ENCODE data around the gene POC1A.

Gene POC1A

DNA sequence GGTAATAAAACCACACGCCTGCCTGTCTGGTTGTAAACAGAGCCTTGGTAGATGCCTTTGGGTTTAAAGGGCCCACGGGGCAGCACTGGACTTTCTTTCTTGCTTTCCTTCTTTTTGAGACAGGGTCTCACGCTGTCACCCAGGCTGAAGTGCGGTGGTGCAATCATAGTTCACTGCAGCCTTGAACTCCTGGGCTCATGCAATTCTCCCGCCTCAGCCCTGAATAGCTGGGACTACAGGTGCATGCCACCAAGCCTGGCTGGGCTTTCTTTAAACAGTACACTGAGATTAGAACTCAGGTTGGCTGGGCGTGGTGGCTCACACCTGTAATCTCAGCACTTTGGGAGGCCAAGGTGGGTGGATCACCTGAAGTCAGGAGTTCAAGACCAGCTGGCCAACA is 42.2 kb downstream of the POC1A start:
- POLR2A ChIA-PET: no interaction called here
- DNase-seq (ENCODE audit: extremely low spot score): no peak
- TF ChIP-seq BHLHE40 (IDR thresholded peaks at IDR 0.05; ENCODE audit: borderline replicate concordance): no peak
- TF ChIP-seq FOXM1 (IDR thresholded peaks at IDR 0.05; ENCODE audit: borderline replicate concordance): no peak
- TF ChIP-seq FOXA1 (IDR thresholded peaks at IDR 0.05): no peak
- no peak for TF ChIP-seq ZNF384 (IDR thresholded peaks at IDR 0.05)
- no peak for TF ChIP-seq ELF4 (IDR thresholded peaks at IDR 0.05)
- no peak for TF ChIP-seq FOXK2 (IDR thresholded peaks at IDR 0.05)
- TF ChIP-seq CTBP1 (IDR thresholded peaks at IDR 0.05; ENCODE audit: borderline replicate concordance): no peak
- no peak for TF ChIP-seq SUZ12 (IDR thresholded peaks at IDR 0.05)
- no peak for TF ChIP-seq HDGF (IDR thresholded peaks at IDR 0.05; ENCODE audit: borderline replicate concordance)
- no peak for TF ChIP-seq LEF1 (IDR thresholded peaks at IDR 0.05; ENCODE audit: borderline replicate concordance)
- TF ChIP-seq NFRKB (IDR thresholded peaks at IDR 0.05): no peak
- no peak for TF ChIP-seq L3MBTL2 (conservative IDR thresholded peaks at IDR 0.05)
- TF ChIP-seq ARNT (IDR thresholded peaks at IDR 0.05): no peak
- TF ChIP-seq TARDBP (IDR thresholded peaks at IDR 0.05): no peak
- no peak for TF ChIP-seq SP1 (IDR thresholded peaks at IDR 0.05)
- TF ChIP-seq PKNOX1 (IDR thresholded peaks at IDR 0.05): no peak
- CTCF ChIA-PET: interaction anchor here (0.6 to 0.9 kb wide), 2 partner anchors 59 to 111 kb away, joined by 3 read pairs; no protein-coding TSS in a partner anchor

- TF ChIP-seq TARDBP (IDR thresholded peaks at IDR 0.05) (no peak), PKNOX1 (IDR thresholded peaks at IDR 0.05) (no peak), ELF4 (IDR thresholded peaks at IDR 0.05) (no peak), LEF1 (IDR thresholded peaks at IDR 0.05; ENCODE audit: borderline replicate concordance) (no peak), ZNF384 (IDR thresholded peaks at IDR 0.05) (no peak), L3MBTL2 (conservative IDR thresholded peaks at IDR 0.05) (no peak), NFRKB (IDR thresholded peaks at IDR 0.05) (no peak), SUZ12 (IDR thresholded peaks at IDR 0.05) (no peak), HDGF (IDR thresholded peaks at IDR 0.05; ENCODE audit: borderline replicate concordance) (no peak), BHLHE40 (IDR thresholded peaks at IDR 0.05; ENCODE audit: borderline replicate concordance) (no peak), FOXK2 (IDR thresholded peaks at IDR 0.05) (no peak), CTBP1 (IDR thresholded peaks at IDR 0.05; ENCODE audit: borderline replicate concordance) (no peak), ARNT (IDR thresholded peaks at IDR 0.05) (no peak)
- ChIA-PET CTCF (interaction anchor here (1.1 kb wide), 1 partner anchor 54 kb away, joined by 3 read pairs; the partner anchor contains the start of gene DUSP7), POLR2A (no interaction called here)
- no peak for DNase-seq (ENCODE audit: extremely low spot score)
Observed at GRCh38 chr3:52110502-52110901, 43.7 kb downstream of the POC1A start.

DNA sequence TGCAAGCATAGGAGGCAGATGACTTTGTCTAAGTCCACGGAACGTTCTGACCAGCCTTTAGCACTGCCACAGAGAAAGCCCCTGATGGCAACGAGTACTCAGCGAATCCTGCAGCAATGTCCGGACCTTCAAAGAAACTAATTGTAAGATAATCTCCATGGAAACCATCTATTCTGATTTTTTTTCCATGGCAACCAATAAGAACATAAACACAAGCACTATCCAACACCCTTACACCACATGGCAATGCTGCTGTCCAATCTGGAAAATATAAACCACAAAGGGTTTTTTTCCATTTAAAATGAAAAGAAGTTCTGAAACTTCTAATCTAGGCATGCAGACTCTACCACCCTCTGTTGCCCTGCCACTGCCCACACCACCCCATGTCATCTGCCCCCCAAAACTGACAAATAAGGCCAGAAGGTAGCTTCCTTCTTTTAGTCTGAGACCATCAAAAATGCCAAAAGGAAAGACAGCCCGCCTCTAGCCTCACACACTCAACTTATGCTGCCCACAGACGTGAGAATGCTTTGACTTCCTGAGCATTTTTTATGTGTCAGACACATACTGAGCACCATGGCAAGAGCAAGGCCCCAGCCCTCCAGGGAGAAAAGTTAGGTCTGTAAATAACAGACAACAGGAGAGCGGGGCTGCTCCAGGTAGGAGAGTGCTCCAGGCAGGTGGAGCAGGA is 44.5 kb downstream of the POC1A start:
- ChIA-PET CTCF (interaction anchor here (1.1 kb wide), 1 partner anchor 54 kb away, joined by 3 read pairs; the partner anchor contains the start of gene DUSP7), POLR2A (no interaction called here)
- TF ChIP-seq FOXK2 (IDR thresholded peaks at IDR 0.05) (no peak), HDGF (IDR thresholded peaks at IDR 0.05; ENCODE audit: borderline replicate concordance) (no peak), ZNF384 (IDR thresholded peaks at IDR 0.05) (no peak), LEF1 (IDR thresholded peaks at IDR 0.05; ENCODE audit: borderline replicate concordance) (no peak), SUZ12 (IDR thresholded peaks at IDR 0.05) (no peak), FOXA1 (IDR thresholded peaks at IDR 0.05) (no peak), BHLHE40 (IDR thresholded peaks at IDR 0.05; ENCODE audit: borderline replicate concordance) (no peak), ELF4 (IDR thresholded peaks at IDR 0.05) (no peak), FOXM1 (IDR thresholded peaks at IDR 0.05; ENCODE audit: borderline replicate concordance) (no peak), TARDBP (IDR thresholded peaks at IDR 0.05) (no peak), SP1 (IDR thresholded peaks at IDR 0.05) (no peak), PKNOX1 (IDR thresholded peaks at IDR 0.05) (no peak), NFRKB (IDR thresholded peaks at IDR 0.05) (no peak)
- no peak for DNase-seq (ENCODE audit: extremely low spot score)

- POLR2A ChIA-PET: no interaction called here
- DNase-seq (ENCODE audit: extremely low spot score): no peak
- TF ChIP-seq SP1 (IDR thresholded peaks at IDR 0.05): no peak
- TF ChIP-seq L3MBTL2 (conservative IDR thresholded peaks at IDR 0.05): no peak
- TF ChIP-seq ELF4 (IDR thresholded peaks at IDR 0.05): no peak
- TF ChIP-seq FOXA1 (IDR thresholded peaks at IDR 0.05): no peak
- TF ChIP-seq ARNT (IDR thresholded peaks at IDR 0.05): no peak
- TF ChIP-seq PKNOX1 (IDR thresholded peaks at IDR 0.05): no peak
- no peak for TF ChIP-seq ZNF384 (IDR thresholded peaks at IDR 0.05)
- TF ChIP-seq FOXM1 (IDR thresholded peaks at IDR 0.05; ENCODE audit: borderline replicate concordance): no peak
- no peak for TF ChIP-seq LEF1 (IDR thresholded peaks at IDR 0.05; ENCODE audit: borderline replicate concordance)
- TF ChIP-seq BHLHE40 (IDR thresholded peaks at IDR 0.05; ENCODE audit: borderline replicate concordance): no peak
- no peak for TF ChIP-seq NFRKB (IDR thresholded peaks at IDR 0.05)
- TF ChIP-seq HDGF (IDR thresholded peaks at IDR 0.05; ENCODE audit: borderline replicate concordance): no peak
- no peak for TF ChIP-seq TARDBP (IDR thresholded peaks at IDR 0.05)
- CTCF ChIA-PET: no interaction called here
Observed at GRCh38 chr3:52108302-52109232, 45.7 kb downstream of the POC1A start.

All from HEK293T (cell line).